OCI-LY7 (cell line): ENCODE data around the gene ZSWIM2. TPM values are rescaled to one million over a fixed set of nuclear protein-coding genes. Genes with fewer than 3 reads are reported as not detected.

ENCODE experiments used
- BruUV-seq: library from RNA; stranded (reverse); fragments of 400-500 nt; replicated peaks from 2 replicates; lab custom pipeline; 2021; lab: Mats Ljungman, UMichigan
- CTCF ChIA-PET: fragments of 300-600 bp; sonication (Branson Sonifier 250); formaldehyde crosslinking; loops from one replicate; lab custom pipeline; 2022; ENCODE audit warnings: antibody characterized with exemption; ENCODE audit not compliant: unreplicated experiment; lab: Charles Lee
- POLR2A ChIA-PET: fragments of 300-600 bp; sonication (Branson Sonifier 250); formaldehyde crosslinking; loops from one replicate; lab custom pipeline; 2022; ENCODE audit warnings: antibody characterized with exemption; lab: Charles Lee
- DNase-seq: peaks from one replicate; pipeline ENCODE4 v3.0.0-alpha.2; 2015; ENCODE audit warnings: low spot score
- H2AFZ ChIP-seq: fragments of 200-600 bp; sonication (generic), shearing (Covaris generic); 2 replicates; pipeline ENCODE4 v1.6.1; 2014; ENCODE audit warnings: mild to moderate bottlenecking, antibody characterized with exemption, low read length, moderate library complexity
- H3K27ac ChIP-seq: fragments of 200-600 bp; sonication (generic); 2 replicates; pipeline ENCODE4 v1.5.1; 2014; ENCODE audit warnings: mixed run types, low read depth, mild to moderate bottlenecking, moderate library complexity, low read length, inconsistent platforms; ENCODE audit not compliant: poor library complexity, severe bottlenecking
- H3K36me3 ChIP-seq: fragments of 200-600 bp; sonication (generic); 2 replicates; pipeline ENCODE4 v1.6.1; 2014; ENCODE audit warnings: mild to moderate bottlenecking, antibody characterized with exemption, low read length, moderate library complexity, mixed read lengths; ENCODE audit not compliant: insufficient read depth
- H3K4me1 ChIP-seq: fragments of 200-600 bp; sonication (generic); 2 replicates; pipeline ENCODE4 v1.5.1; 2014; ENCODE audit warnings: mild to moderate bottlenecking, low read length; ENCODE audit not compliant: insufficient read depth, poor library complexity, severe bottlenecking
- H3K4me2 ChIP-seq: fragments of 200-600 bp; sonication (generic); 2 replicates; pipeline ENCODE4 v1.6.1; 2014; ENCODE audit warnings: mild to moderate bottlenecking, low read length
- H3K4me3 ChIP-seq: fragments of 200-600 bp; sonication (generic); 2 replicates; pipeline ENCODE4 v1.5.1; 2014; ENCODE audit warnings: mild to moderate bottlenecking, low read depth, low read length; ENCODE audit not compliant: poor library complexity, severe bottlenecking
- H3K79me2 ChIP-seq: fragments of 200-600 bp; sonication (generic); 2 replicates; pipeline ENCODE4 v1.6.1; 2016; ENCODE audit warnings: low read depth, mild to moderate bottlenecking, low read length, moderate library complexity, mixed read lengths; ENCODE audit not compliant: insufficient read depth
- H3K9me2 ChIP-seq: fragments of 200-600 bp; sonication (generic); 2 replicates; pipeline ENCODE4 v1.6.1; 2016; ENCODE audit warnings: mild to moderate bottlenecking, low read length, mixed read lengths; ENCODE audit not compliant: insufficient read depth
- H3K9me3 ChIP-seq: fragments of 200-600 bp; sonication (generic); 2 replicates; pipeline ENCODE4 v1.6.1; 2014; ENCODE audit warnings: mild to moderate bottlenecking, mixed run types, low read length, mixed read lengths
- H4K20me1 ChIP-seq: fragments of 200-600 bp; sonication (generic); 2 replicates; pipeline ENCODE4 v1.6.1; 2014; ENCODE audit warnings: mild to moderate bottlenecking, antibody characterized with exemption, low read length, moderate library complexity, mixed read lengths; ENCODE audit not compliant: insufficient read depth
- CTCF ChIP-seq: fragments of 200-600 bp; sonication (generic); conservative IDR thresholded peaks from 2 replicates; pipeline ENCODE4 v1.5.1; 2014; ENCODE audit warnings: mild to moderate bottlenecking, antibody characterized with exemption, low read length, moderate library complexity, mixed read lengths
- EZH2phosphoT487 ChIP-seq: fragments of 200-600 bp; sonication (generic); IDR thresholded peaks from 2 replicates; pipeline ENCODE4 v1.6.1; 2018; ENCODE audit warnings: low read depth, borderline replicate concordance, mild to moderate bottlenecking, mixed run types, antibody characterized with exemption, low read length, moderate library complexity, mixed read lengths
- intact Hi-C: fragments of 100-400 bp; cut with micrococcal nuclease; formaldehyde crosslinking; loops from one replicate; pipeline ENCODE4 v1.10.0; 2022; ENCODE audit not compliant: unreplicated experiment
- total RNA-seq, 2 experiments: library from RNA; depleted of rRNA in 1 of 2; stranded (reverse); fragments of >200 nt in 1 of 2; shearing (Covaris generic) in 1 of 2; gene quantifications; 2 replicates each; pipeline ENCODE4 v1.2.3, GENCODE V29; 2014 to 2022

Gene ZSWIM2
- total RNA-seq, 2 experiments from 2014 or later, result not detected

- no peak overlapping the region for H3K4me2 ChIP-seq
- no peak for TF ChIP-seq EZH2phosphoT487
- no peak for TF ChIP-seq CTCF
- POLR2A ChIA-PET, result no interaction called here
- no peaks in the 10 kb centered on the region for H3K79me2 ChIP-seq
- no peak overlapping the region for H3K4me3 ChIP-seq
- H3K4me1 ChIP-seq, result no peaks in the 10 kb centered on the region
- no peak overlapping the region for H3K27ac ChIP-seq
- DNase-seq, result no peak
- H3K9me2 ChIP-seq, result no peaks in the 10 kb centered on the region
- CTCF ChIA-PET, result no interaction called here
- intact Hi-C loops, result no loop called here
- BruUV-seq, result no TSS peak
- no peaks in the 10 kb centered on the region for H3K9me3 ChIP-seq
- no peak overlapping the region for H2AFZ ChIP-seq
- H3K36me3 ChIP-seq, result no peaks in the 10 kb centered on the region
- H4K20me1 ChIP-seq, result no peaks in the 10 kb centered on the region
Measured at GRCh38 chr2:186855216-186855615, 6.2 kb upstream of the ZSWIM2 start.

DNA sequence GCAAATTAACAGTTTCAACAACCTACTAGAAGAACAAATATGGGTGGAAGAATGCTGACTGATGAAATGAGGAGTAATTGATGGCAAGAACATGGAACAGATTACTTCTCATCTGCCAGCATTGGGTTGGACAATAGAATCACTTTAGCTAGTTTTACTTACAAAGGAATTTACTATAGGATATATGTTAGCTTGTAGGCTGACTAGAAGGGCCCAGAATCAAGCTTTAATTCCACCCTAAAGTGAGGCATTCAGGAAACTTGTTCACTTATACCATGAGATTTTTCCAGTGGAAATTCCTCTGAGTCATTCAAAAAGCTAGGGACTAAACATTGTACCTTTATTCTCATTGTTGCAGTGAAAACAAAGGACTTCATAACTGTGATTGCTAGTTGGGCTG, 5.0 kb upstream of the ZSWIM2 start:
- Histone ChIP-seq H3K36me3 (no peaks in the 10 kb centered on the region), H3K27ac (no peak overlapping the region), H3K9me2 (no peaks in the 10 kb centered on the region), H2AFZ (no peak overlapping the region), H3K4me1 (no peaks in the 10 kb centered on the region), H3K79me2 (no peaks in the 10 kb centered on the region), H3K9me3 (no peaks in the 10 kb centered on the region), H4K20me1 (no peaks in the 10 kb centered on the region), H3K4me3 (no peak overlapping the region), H3K4me2 (no peak overlapping the region)
- ChIA-PET CTCF (no interaction called here), POLR2A (interaction anchor here (0.5 kb wide), 2 partner anchors 67 to 309 kb away, joined by 3 read pairs; no protein-coding TSS in a partner anchor)
- DNase-seq, result no peak
- no TSS peak for BruUV-seq
- intact Hi-C loops, result no loop called here
- no peak for TF ChIP-seq CTCF
- no peak for TF ChIP-seq EZH2phosphoT487

DNA sequence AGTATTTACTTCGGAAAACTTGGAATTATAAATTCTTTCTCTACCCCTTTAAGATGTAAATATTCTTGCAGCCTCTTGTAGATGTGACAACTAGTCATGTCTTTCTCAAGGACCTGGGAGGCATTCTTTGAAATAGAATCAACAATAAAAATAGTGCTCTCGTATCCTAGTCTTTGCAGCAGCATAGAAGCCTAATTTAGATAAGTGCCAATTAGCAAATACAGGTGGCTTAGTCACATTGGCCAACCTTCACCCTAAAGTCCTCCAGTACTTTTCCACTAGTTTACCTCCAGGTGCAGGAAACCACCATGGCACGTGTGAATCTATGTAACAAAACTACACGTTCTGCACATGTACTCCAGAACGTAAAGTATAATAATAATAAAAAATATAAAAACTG, 3.5 kb upstream of the ZSWIM2 start:
- intact Hi-C loops, result no loop called here
- no peak for DNase-seq

More for the DNA sequence above, 3.5 kb upstream of the ZSWIM2 start:
- TF ChIP-seq CTCF, result no peak
- ChIA-PET POLR2A (no interaction called here), CTCF (no interaction called here)
- Histone ChIP-seq H3K27ac (no peak overlapping the region), H3K4me2 (no peak overlapping the region), H3K4me3 (no peak overlapping the region), H3K36me3 (no peaks in the 10 kb centered on the region), H3K9me2 (no peaks in the 10 kb centered on the region), H2AFZ (no peak overlapping the region), H4K20me1 (no peaks in the 10 kb centered on the region), H3K79me2 (no peaks in the 10 kb centered on the region), H3K4me1 (no peaks in the 10 kb centered on the region), H3K9me3 (no peaks in the 10 kb centered on the region)
- no TSS peak for BruUV-seq
